Upper lobe of left lung (tissue), 6 donors: ENCODE results near the gene BCL2L14. TPM values are rescaled to one million over a fixed set of nuclear protein-coding genes. Genes with fewer than 3 reads are reported as not detected.

ENCODE experiments used
- ATAC-seq, 2 donors: fragments of 200-7000 bp; cut with Tn5 transposase; one replicate each; pipeline ENCODE4 v1.9.1; 2022; ENCODE audit warnings: mild to moderate bottlenecking in 2 of 2, moderate library complexity in 2 of 2; ENCODE audit not compliant: low FRiP score in 2 of 2
- DNase-seq, 2 donors: peaks; one replicate each; pipeline ENCODE4 v3.0.0-alpha.2; 2019 to 2020
- H3K27ac ChIP-seq, 4 donors: fragments of 200-600 bp; sonication (generic); one replicate each; pipeline ENCODE4 v1.5.1; 2016 to 2019
- H3K27me3 ChIP-seq, 4 donors: fragments of 200-600 bp; sonication (generic); one replicate each; pipeline ENCODE4 v1.5.1; 2017 to 2019
- H3K36me3 ChIP-seq, 4 donors: fragments of 200-600 bp; sonication (generic); one replicate each; pipeline ENCODE4 v1.5.1; 2016 to 2019
- H3K4me1 ChIP-seq, 4 donors: fragments of 200-600 bp; sonication (generic); one replicate each; pipeline ENCODE4 v1.5.1; 2018 to 2019
- H3K4me3 ChIP-seq, 4 donors: fragments of 200-600 bp; sonication (generic); one replicate each; pipeline ENCODE4 v1.5.1; 2017 to 2019; ENCODE audit warnings: mild to moderate bottlenecking in 2 of 4, moderate library complexity in 1 of 4
- H3K9me3 ChIP-seq, 4 donors: fragments of 200-600 bp; sonication (generic); one replicate each; pipeline ENCODE4 v1.5.1; 2018 to 2019
- EP300 ChIP-seq, 4 donors: sonication (generic); formaldehyde crosslinking; IDR thresholded peaks; one replicate each; pipeline ENCODE4 v1.5.1; 2017; ENCODE audit warnings: antibody characterized with exemption in 4 of 4, control low read depth in 2 of 4
- POLR2A ChIP-seq, 4 donors: fragments of 450-650 bp; IDR thresholded peaks; one replicate each; pipeline ENCODE4 v1.5.1; 2016 to 2017; ENCODE audit warnings: antibody characterized with exemption in 4 of 4, mild to moderate bottlenecking in 2 of 4
- POLR2AphosphoS5 ChIP-seq, 2 donors: sonication (generic); formaldehyde crosslinking; IDR thresholded peaks; one replicate each; pipeline ENCODE4 v1.5.1; 2017; ENCODE audit warnings: antibody characterized with exemption in 2 of 2
- WGBS, 2 donors: methylation state at CpG; one replicate each; pipeline ENCODE4 v1.1.5; 2017 to 2018; 5-methylcytosine and 5-hydroxymethylcytosine counted together
- total RNA-seq, 6 donors: library from RNA; depleted of rRNA in 4 of 6; stranded (reverse); fragments of >200 nt in 4 of 6; gene quantifications; one replicate each; pipeline versions ENCODE4 v1.1.0 to v1.2.1, GENCODE V29; 2016 to 2021
- TF ChIP-seq, protein P1 (sequence below), 6 experiments: fragments of 450-650 bp in 4 of 6; fragments of 200-600 bp in 2 of 6; sonication (generic) in 2 of 6; IDR thresholded peaks; one replicate each; pipeline ENCODE4 v1.5.1; 2016 to 2019; ENCODE audit warnings: antibody characterized with exemption in 6 of 6
- donor health status: DM: no; HTN: no; CAD: no; lungs with moderate emphysema.
- donor health status: DM: no; HTN: yes; CAD: no; lungs with severe emphysema.

BCL2L14 gene
- total RNA-seq, 6 donors from 2014 or later = 0.57 to 4.6 (median 1.8) TPM; not detected in 1

DNA sequence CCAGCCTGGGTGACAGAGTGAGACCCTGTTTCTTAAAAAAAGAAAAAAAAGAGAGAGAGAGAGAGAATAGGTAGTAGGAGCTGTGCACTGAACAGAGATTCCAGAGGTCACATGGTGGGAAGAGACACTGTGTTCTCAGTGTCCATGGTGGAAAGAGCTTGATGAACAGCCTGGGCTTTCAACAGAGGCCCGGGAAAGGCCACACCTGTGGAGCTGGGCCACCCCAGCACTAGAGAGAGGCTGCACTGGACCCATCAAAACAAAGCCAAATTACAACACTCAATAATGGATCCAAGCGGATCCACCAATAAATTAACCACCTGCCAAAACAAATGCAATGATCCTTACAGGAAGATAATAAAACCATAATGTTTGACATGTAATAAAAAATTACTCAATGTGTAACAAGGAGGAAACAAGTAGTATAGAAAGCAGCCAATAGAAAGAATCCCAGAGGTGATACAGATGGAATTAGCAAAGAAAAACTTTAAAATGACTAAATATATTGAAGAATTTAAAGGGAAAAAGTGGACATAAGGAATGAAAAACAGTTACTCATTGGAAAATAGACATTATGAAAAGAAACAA, 44.8 kb upstream of the BCL2L14 start:
- Histone ChIP-seq H3K27me3 (no peaks in the 10 kb centered on the region), H3K4me3 (no peak overlapping the region), H3K9me3 (no peaks in the 10 kb centered on the region), H3K27ac (no peak overlapping the region), H3K4me1 (no peaks in the 10 kb centered on the region), H3K36me3 (no peaks in the 10 kb centered on the region)
- no peak for ATAC-seq
- DNase-seq = no peak
- whole genome bisulfite sequencing, 2 donors = 94 to 96% methylated on average over 2 of the region's 2 CpGs
- TF ChIP-seq POLR2AphosphoS5 (IDR thresholded peaks at IDR 0.05) = no peak
- TF ChIP-seq POLR2A (IDR thresholded peaks at IDR 0.05) = no peak
- TF ChIP-seq, protein P1, sequence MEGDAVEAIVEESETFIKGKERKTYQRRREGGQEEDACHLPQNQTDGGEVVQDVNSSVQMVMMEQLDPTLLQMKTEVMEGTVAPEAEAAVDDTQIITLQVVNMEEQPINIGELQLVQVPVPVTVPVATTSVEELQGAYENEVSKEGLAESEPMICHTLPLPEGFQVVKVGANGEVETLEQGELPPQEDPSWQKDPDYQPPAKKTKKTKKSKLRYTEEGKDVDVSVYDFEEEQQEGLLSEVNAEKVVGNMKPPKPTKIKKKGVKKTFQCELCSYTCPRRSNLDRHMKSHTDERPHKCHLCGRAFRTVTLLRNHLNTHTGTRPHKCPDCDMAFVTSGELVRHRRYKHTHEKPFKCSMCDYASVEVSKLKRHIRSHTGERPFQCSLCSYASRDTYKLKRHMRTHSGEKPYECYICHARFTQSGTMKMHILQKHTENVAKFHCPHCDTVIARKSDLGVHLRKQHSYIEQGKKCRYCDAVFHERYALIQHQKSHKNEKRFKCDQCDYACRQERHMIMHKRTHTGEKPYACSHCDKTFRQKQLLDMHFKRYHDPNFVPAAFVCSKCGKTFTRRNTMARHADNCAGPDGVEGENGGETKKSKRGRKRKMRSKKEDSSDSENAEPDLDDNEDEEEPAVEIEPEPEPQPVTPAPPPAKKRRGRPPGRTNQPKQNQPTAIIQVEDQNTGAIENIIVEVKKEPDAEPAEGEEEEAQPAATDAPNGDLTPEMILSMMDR (IDR thresholded peaks at IDR 0.05) = no peak
- TF ChIP-seq EP300 (IDR thresholded peaks at IDR 0.05) = no peak

DNA sequence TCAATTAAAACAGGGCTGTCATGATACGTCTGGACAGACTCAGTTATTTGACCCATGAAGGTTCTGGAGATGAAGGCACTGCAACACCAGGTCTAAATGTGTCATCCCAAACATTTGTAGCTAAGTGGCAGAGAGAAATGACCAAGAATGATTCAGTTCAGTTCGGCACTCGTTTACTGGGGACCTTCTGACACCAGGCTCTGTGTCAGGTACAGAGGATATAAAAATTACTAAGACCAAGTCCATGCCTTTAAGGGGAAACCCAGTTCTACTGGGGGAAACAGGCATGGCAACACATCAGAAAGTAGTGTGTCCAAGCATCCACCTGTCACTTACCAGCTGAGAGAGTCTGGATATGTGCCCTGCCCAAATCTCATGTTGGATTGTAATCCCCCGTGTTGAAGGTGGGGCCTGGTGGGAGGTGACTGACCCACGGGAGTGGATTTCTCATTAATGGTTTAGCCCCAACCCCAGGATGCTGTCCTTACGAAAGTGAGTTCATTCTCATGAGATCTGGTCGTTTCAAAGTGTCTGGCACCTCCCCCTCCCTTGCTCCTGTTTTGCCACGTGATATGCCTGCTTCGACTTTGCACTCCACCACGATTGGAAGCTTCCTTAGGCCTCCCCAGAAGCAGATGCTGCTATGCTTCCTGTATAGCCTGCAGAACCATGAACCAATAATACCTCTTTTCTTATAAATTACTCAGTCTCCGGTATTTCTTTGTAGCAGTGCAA, 41.9 kb upstream of the BCL2L14 start:
- Histone ChIP-seq H3K27ac (no peak overlapping the region), H3K9me3 (no peaks in the 10 kb centered on the region), H3K4me3 (no peak overlapping the region), H3K27me3 (no peaks in the 10 kb centered on the region), H3K4me1 (peaks cover 4 to 11% (median 7%) of the 10 kb centered on the region in 4 donors), H3K36me3 (no peaks in the 10 kb centered on the region)
- TF ChIP-seq EP300 (IDR thresholded peaks at IDR 0.05) (no peak), POLR2AphosphoS5 (IDR thresholded peaks at IDR 0.05) (no peak), POLR2A (IDR thresholded peaks at IDR 0.05) (no peak)
- TF ChIP-seq, protein P1 (IDR thresholded peaks at IDR 0.05) = no peak
- ATAC-seq (no peak), DNase-seq (no peak)
- 86 to 91% methylated on average over 11 of the region's 11 CpGs for WGBS, 2 donors

DNA sequence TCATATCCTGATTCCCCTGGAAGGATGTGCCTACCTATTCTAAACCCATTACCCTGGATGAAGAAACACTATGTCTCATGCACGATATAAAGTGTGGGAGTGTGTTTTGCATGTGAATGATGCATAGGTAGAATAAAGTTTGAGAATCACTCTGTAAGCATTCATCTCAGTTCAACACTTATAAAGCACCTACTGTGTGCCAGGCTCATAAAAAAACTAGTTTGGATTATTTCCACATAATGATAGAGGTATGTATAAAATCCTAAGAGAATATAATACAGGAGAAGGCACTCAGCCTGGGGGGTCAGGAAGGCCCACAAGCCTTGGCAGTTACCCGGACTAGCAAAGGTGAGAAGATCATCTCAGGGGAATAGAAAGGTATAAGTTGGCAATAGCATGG, 41.1 kb upstream of the BCL2L14 start:
- no peak for ATAC-seq
- no peaks in the 10 kb centered on the region for H3K27me3 ChIP-seq
- no peaks in the 10 kb centered on the region for H3K36me3 ChIP-seq
- H3K9me3 ChIP-seq = no peaks in the 10 kb centered on the region
- DNase-seq = no peak
- no peak overlapping the region for H3K4me3 ChIP-seq
- 95 to 99% methylated on average over 2 of the region's 2 CpGs for WGBS, 2 donors
- peaks cover 4 to 11% (median 7%) of the 10 kb centered on the region in 4 donors for H3K4me1 ChIP-seq
- H3K27ac ChIP-seq = no peak overlapping the region
- TF ChIP-seq POLR2A (IDR thresholded peaks at IDR 0.05) (no peak), POLR2AphosphoS5 (IDR thresholded peaks at IDR 0.05) (no peak), EP300 (IDR thresholded peaks at IDR 0.05) (no peak)
- TF ChIP-seq, protein P1 (IDR thresholded peaks at IDR 0.05) = no peak

DNA sequence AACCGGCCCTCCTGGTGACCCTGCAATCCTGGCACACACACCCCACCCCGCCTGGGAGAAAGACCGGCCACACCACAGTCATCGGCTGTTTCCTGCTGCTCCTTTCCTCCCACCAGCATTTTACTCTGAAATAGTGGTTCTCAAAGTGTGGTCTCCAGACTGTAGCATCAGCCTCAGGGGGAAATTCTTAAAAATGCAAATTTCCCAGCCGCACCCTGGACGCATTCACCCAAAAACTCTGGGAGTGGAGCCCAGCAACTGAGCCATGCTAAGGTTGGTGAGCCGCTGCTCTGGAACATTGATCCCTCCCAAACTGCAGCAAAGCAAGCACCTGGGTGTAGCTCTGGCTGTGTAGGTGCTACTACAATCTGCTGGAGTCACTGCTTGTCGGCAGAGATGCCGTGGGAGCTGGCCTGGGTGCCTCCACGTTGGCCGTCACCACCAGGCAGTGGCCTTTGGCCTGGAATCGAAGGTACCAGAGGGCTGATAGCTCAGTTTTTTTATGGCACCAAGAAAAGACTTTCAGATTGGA, 38.4 kb upstream of the BCL2L14 start:
- WGBS, 2 donors = 71 to 78% methylated on average over 11 to 12 of the region's 12 CpGs
- Histone ChIP-seq H3K4me1 (peaks cover 4 to 11% (median 7%) of the 10 kb centered on the region in 4 donors), H3K27me3 (no peaks in the 10 kb centered on the region), H3K4me3 (peak overlapping the region in 1 of 4 donors; percentile 49), H3K9me3 (no peaks in the 10 kb centered on the region), H3K36me3 (no peaks in the 10 kb centered on the region), H3K27ac (peak overlapping the region in 1 of 4 donors; percentile 40)
- ATAC-seq = no peak
- peak in 1 of 2 donors; percentile 42 for DNase-seq
- TF ChIP-seq POLR2AphosphoS5 (IDR thresholded peaks at IDR 0.05) (no peak), EP300 (IDR thresholded peaks at IDR 0.05) (no peak), POLR2A (IDR thresholded peaks at IDR 0.05) (no peak)
- TF ChIP-seq, protein P1 (IDR thresholded peaks at IDR 0.05) = no peak
